Endodermal cell (in vitro differentiated cells): ENCODE results near the gene ZNF622. TPM values are rescaled to one million over a fixed set of nuclear protein-coding genes. Genes with fewer than 3 reads are reported as not detected.
A peak's percentile ranks its signal among the peaks of the same experiment; 100 is the strongest.

Experiments used
- DNase-seq: peaks from one replicate; pipeline ENCODE4 v3.0.0-alpha.2; 2017
- H3K27ac ChIP-seq: 2 replicates; pipeline ENCODE4 v1.5.1; 2013; ENCODE audit warnings: mild to moderate bottlenecking, low read depth, low read length, moderate library complexity
- H3K27me3 ChIP-seq: 2 replicates; pipeline ENCODE4 v1.6.1; 2013; ENCODE audit warnings: mild to moderate bottlenecking, low read length, moderate library complexity; ENCODE audit not compliant: insufficient read depth, control insufficient read depth, poor library complexity, severe bottlenecking
- H3K36me3 ChIP-seq: 2 replicates; pipeline ENCODE4 v1.7.0; 2013; ENCODE audit warnings: mild to moderate bottlenecking, low read length, moderate library complexity; ENCODE audit not compliant: control insufficient read depth, insufficient read depth
- H3K4me1 ChIP-seq: one replicate; pipeline ENCODE4 v1.7.0; 2013; ENCODE audit warnings: low read length; ENCODE audit not compliant: control insufficient read depth, insufficient read depth
- H3K4me3 ChIP-seq: 2 replicates; pipeline ENCODE4 v1.5.1; 2013; ENCODE audit warnings: mild to moderate bottlenecking, low read length, moderate library complexity
- H3K9ac ChIP-seq: 2 replicates; pipeline ENCODE4 v1.6.1; 2013; ENCODE audit warnings: mild to moderate bottlenecking, low read length, moderate library complexity; ENCODE audit not compliant: poor library complexity, severe bottlenecking; ENCODE audit errors: extremely low read depth
- H3K9me3 ChIP-seq: 2 replicates; pipeline ENCODE4 v1.6.1; 2013; ENCODE audit warnings: mild to moderate bottlenecking, low read length, moderate library complexity; ENCODE audit not compliant: control insufficient read depth
- H3K27ac Mint-ChIP-seq: 2 replicates; pipeline ENCODE4 v1.8.0; 2020; ENCODE audit warnings: mixed read lengths
- H3K27me3 Mint-ChIP-seq: 2 replicates; pipeline ENCODE4 v1.8.0; 2021; ENCODE audit warnings: mild to moderate bottlenecking, mixed read lengths; ENCODE audit not compliant: insufficient read depth
- H3K36me3 Mint-ChIP-seq: 2 replicates; pipeline ENCODE4 v1.8.0; 2020; ENCODE audit warnings: low read depth, mixed read lengths
- H3K4me1 Mint-ChIP-seq: 2 replicates; pipeline ENCODE4 v1.8.0; 2020; ENCODE audit warnings: mixed read lengths
- H3K4me3 Mint-ChIP-seq: 2 replicates; pipeline ENCODE4 v1.8.0; 2020; ENCODE audit warnings: mild to moderate bottlenecking, moderate library complexity, mixed read lengths
- H3K9me3 Mint-ChIP-seq: 2 replicates; pipeline ENCODE4 v1.8.0; 2020; ENCODE audit warnings: mild to moderate bottlenecking, mixed read lengths
- CTCF ChIP-seq: fragments of 200-600 bp; sonication (generic); conservative IDR thresholded peaks from 2 replicates; pipeline ENCODE4 v1.5.0; 2021; ENCODE audit warnings: antibody characterized with exemption, mild to moderate bottlenecking
- WGBS, 2 experiments: methylation state at CpG; one replicate each; pipeline versions ENCODE4 v1.1.5 to v1.1.7; 2013; ENCODE audit warnings: missing lambda C conversion rate in 2 of 2, mixed read lengths in 1 of 2; ENCODE audit not compliant: insufficient coverage in 1 of 2, insufficient read length in 1 of 2; 5-methylcytosine and 5-hydroxymethylcytosine counted together
- total RNA-seq, 2 donors: library from RNA; stranded (reverse); fragmentation: NEBNext Ultra II Directional in 1 of 2; extraction: Animal tissue kit (Norgen Biotek cat#: 25700) in 1 of 2; gene quantifications; 2 replicates in 1 of 2; 3 replicates in 1 of 2; pipeline ENCODE4 v1.2.1, GENCODE V29; 2021

ZNF622 gene
- total RNA-seq, 2 donors from 2014 or later: 27.3 to 28.6 TPM

GRCh38 chr5:16418471-16418922 is 47.1 kb downstream of the ZNF622 start:
- TF ChIP-seq CTCF: no peak
- DNase-seq: no peak
- Histone ChIP-seq H3K9me3 (no peaks in the 10 kb centered on the region), H3K4me1 (no peaks in the 10 kb centered on the region), H3K36me3 (peaks cover 10% of the 10 kb centered on the region), H3K27ac (peak overlapping the region; percentile 30), H3K27me3 (no peaks in the 10 kb centered on the region), H3K4me3 (peak overlapping the region; percentile 45), H3K9ac (no peak overlapping the region)
- no peaks in the 10 kb centered on the region for H3K9me3 Mint-ChIP-seq
- peaks cover 26% of the 10 kb centered on the region for H3K36me3 Mint-ChIP-seq
- peak overlapping the region; percentile 78 for H3K27ac Mint-ChIP-seq
- 58 to 69% methylated on average over 4 of the region's 4 CpGs for WGBS, 2 experiments
- H3K4me3 Mint-ChIP-seq: peak overlapping the region; percentile 8
- no peaks in the 10 kb centered on the region for H3K27me3 Mint-ChIP-seq
- H3K4me1 Mint-ChIP-seq: peaks cover 34% of the 10 kb centered on the region

GRCh38 chr5:16417398-16418074 is 48.1 kb downstream of the ZNF622 start:
- Histone ChIP-seq H3K9me3 (no peaks in the 10 kb centered on the region), H3K4me3 (no peak overlapping the region), H3K4me1 (no peaks in the 10 kb centered on the region), H3K9ac (no peak overlapping the region), H3K36me3 (peaks cover 3% of the 10 kb centered on the region), H3K27ac (no peak overlapping the region), H3K27me3 (no peaks in the 10 kb centered on the region)
- H3K9me3 Mint-ChIP-seq: no peaks in the 10 kb centered on the region
- peaks cover 17% of the 10 kb centered on the region for H3K36me3 Mint-ChIP-seq
- 93 to 95% methylated on average over 5 to 6 of the region's 6 CpGs for WGBS, 2 experiments
- H3K4me3 Mint-ChIP-seq: no peak overlapping the region
- no peak for TF ChIP-seq CTCF
- H3K27me3 Mint-ChIP-seq: no peaks in the 10 kb centered on the region
- H3K27ac Mint-ChIP-seq: no peak overlapping the region
- peaks cover 24% of the 10 kb centered on the region for H3K4me1 Mint-ChIP-seq
- no peak for DNase-seq

GRCh38 chr5:16414861-16415260 is 50.7 kb downstream of the ZNF622 start:
- DNase-seq: no peak
- Histone ChIP-seq H3K9ac (no peak overlapping the region), H3K27me3 (no peaks in the 10 kb centered on the region), H3K4me1 (no peaks in the 10 kb centered on the region), H3K4me3 (no peak overlapping the region), H3K36me3 (no peaks in the 10 kb centered on the region), H3K9me3 (peaks cover 6% of the 10 kb centered on the region), H3K27ac (no peak overlapping the region)
- H3K36me3 Mint-ChIP-seq: peaks cover 1% of the 10 kb centered on the region
- peaks cover 14% of the 10 kb centered on the region for H3K4me1 Mint-ChIP-seq
- no peaks in the 10 kb centered on the region for H3K27me3 Mint-ChIP-seq
- no peak for TF ChIP-seq CTCF
- no peak overlapping the region for H3K4me3 Mint-ChIP-seq
- H3K27ac Mint-ChIP-seq: no peak overlapping the region
- peaks cover 5% of the 10 kb centered on the region for H3K9me3 Mint-ChIP-seq
- 92 to 93% methylated on average over 1 to 2 of the region's 2 CpGs for WGBS, 2 experiments
